Activated gamma-delta T cell treated with anti-CD3 and anti-CD28 coated beads, Interleukin-2, amount 50 U/mL, for 16 hours (primary cell): Measurements from ENCODE around the gene ACSM6.
A peak's percentile ranks its signal among the peaks of the same experiment; 100 is the strongest.
"Not testable (repeated sequence)": the region's sequence is repeated elsewhere in the genome, so short reads cannot be mapped to it uniquely, and the experiment has no call there.

Experiments
- DNase-seq: peaks from one replicate; pipeline ENCODE4 v3.0.0-alpha.2; 2020; ENCODE audit warnings: low read depth

ACSM6 gene

GRCh38 chr10:95214793-95215192, 20.8 kb downstream of the ACSM6 start:
- DNase-seq: no peak

- DNase-seq: no peak
Observed at GRCh38 chr10:95217476-95217875, 23.4 kb downstream of the ACSM6 start.

- DNase-seq: no peak
Observed at GRCh38 chr10:95220539-95220938, 26.5 kb downstream of the ACSM6 start.

GRCh38 chr10:95221124-95221523, 27.1 kb downstream of the ACSM6 start:
- DNase-seq: no peak

GRCh38 chr10:95225136-95225535, 31.1 kb downstream of the ACSM6 start:
- no peak for DNase-seq

GRCh38 chr10:95228934-95229723, 35.1 kb downstream of the ACSM6 start:
- DNase-seq: not testable (repeated sequence)

- no peak for DNase-seq
Observed at GRCh38 chr10:95229724-95230627, 35.9 kb downstream of the ACSM6 start.

- peak; percentile 28 for DNase-seq
Observed at GRCh38 chr10:95230677-95231586, 36.9 kb downstream of the ACSM6 start.

- DNase-seq: no peak
Observed at GRCh38 chr10:95233377-95234034, 39.5 kb downstream of the ACSM6 start.

- DNase-seq: no peak
Observed at GRCh38 chr10:95234951-95235350, 40.9 kb downstream of the ACSM6 start.

GRCh38 chr10:95235676-95236067, 41.6 kb downstream of the ACSM6 start:
- DNase-seq: no peak

- no peak for DNase-seq
Observed at GRCh38 chr10:95236068-95236903, 42.2 kb downstream of the ACSM6 start.

GRCh38 chr10:95237376-95238170, 43.5 kb downstream of the ACSM6 start:
- DNase-seq: no peak

- not testable (repeated sequence) for DNase-seq
Observed at GRCh38 chr10:95240096-95240495, 46.1 kb downstream of the ACSM6 start.

- no peak for DNase-seq
Observed at GRCh38 chr10:95240811-95241210, 46.8 kb downstream of the ACSM6 start.

- DNase-seq: no peak
Observed at GRCh38 chr10:95241533-95241932, 47.5 kb downstream of the ACSM6 start.

GRCh38 chr10:95242581-95243317, 48.7 kb downstream of the ACSM6 start:
- DNase-seq: no peak

GRCh38 chr10:95243318-95243617, 49.2 kb downstream of the ACSM6 start:
- no peak for DNase-seq

GRCh38 chr10:95244152-95244551, 50.1 kb downstream of the ACSM6 start:
- DNase-seq: no peak
